Activated CD4-positive, alpha-beta T cell treated with anti-CD3 and anti-CD28 coated beads, Interleukin-2, amount 50 U/mL, for 16 hours (primary cell): ENCODE data around the gene SUPT6H.
"Not testable (repeated sequence)": the region's sequence is repeated elsewhere in the genome, so short reads cannot be mapped to it uniquely, and the experiment has no call there.

Experiments used
- DNase-seq: peaks from one replicate; pipeline ENCODE4 v3.0.0-alpha.2; 2020

The SUPT6H gene

GRCh38 chr17:28703552-28704218 lies 41.7 kb downstream of the SUPT6H start:
- no peak for DNase-seq

GRCh38 chr17:28704219-28704858 lies 42.3 kb downstream of the SUPT6H start:
- no peak for DNase-seq

- no peak for DNase-seq
Observed at GRCh38 chr17:28705074-28705659, 43.2 kb downstream of the SUPT6H start.

- DNase-seq, result no peak
Observed at GRCh38 chr17:28705728-28706334, 43.8 kb downstream of the SUPT6H start.

GRCh38 chr17:28706471-28707338 lies 44.7 kb downstream of the SUPT6H start:
- DNase-seq, result no peak

- DNase-seq, result no peak
Observed at GRCh38 chr17:28707339-28707720, 45.3 kb downstream of the SUPT6H start.

- DNase-seq, result peak; percentile 94
Observed at GRCh38 chr17:28710861-28711722, 49.1 kb downstream of the SUPT6H start.

- no peak for DNase-seq
Observed at GRCh38 chr17:28711723-28712031, 49.7 kb downstream of the SUPT6H start, which contains the start of gene PROCA1. PROCA1 (minus strand) TSS chr17:28711888; CDS start chr17:28711660, 228 bp downstream.

GRCh38 chr17:28712032-28712704 lies 50.2 kb downstream of the SUPT6H start:
- DNase-seq, result peak; percentile 68

GRCh38 chr17:28712705-28713415 lies 50.9 kb downstream of the SUPT6H start:
- DNase-seq, result no peak

- no peak for DNase-seq
Observed at GRCh38 chr17:28714281-28714680, 52.3 kb downstream of the SUPT6H start.

GRCh38 chr17:28715217-28715616 lies 53.2 kb downstream of the SUPT6H start:
- DNase-seq, result no peak

GRCh38 chr17:28716740-28717577 lies 55.0 kb downstream of the SUPT6H start:
- no peak for DNase-seq

GRCh38 chr17:28717578-28718332 lies 55.8 kb downstream of the SUPT6H start, which contains the start of gene RAB34:
RAB34 (minus strand) TSS chr17:28717868; CDS start chr17:28717266, 602 bp downstream.
- no peak for DNase-seq

GRCh38 chr17:28718333-28719020 lies 56.5 kb downstream of the SUPT6H start:
- no peak for DNase-seq

- DNase-seq, result no peak
Observed at GRCh38 chr17:28719021-28719433, 57.0 kb downstream of the SUPT6H start.

- DNase-seq, result peak; percentile 62
Observed at GRCh38 chr17:28720247-28720996, 58.4 kb downstream of the SUPT6H start.

GRCh38 chr17:28720997-28721329 lies 59.0 kb downstream of the SUPT6H start:
- not testable (repeated sequence) for DNase-seq
